ENCODE measurements around the gene PCSK6.

DNA sequence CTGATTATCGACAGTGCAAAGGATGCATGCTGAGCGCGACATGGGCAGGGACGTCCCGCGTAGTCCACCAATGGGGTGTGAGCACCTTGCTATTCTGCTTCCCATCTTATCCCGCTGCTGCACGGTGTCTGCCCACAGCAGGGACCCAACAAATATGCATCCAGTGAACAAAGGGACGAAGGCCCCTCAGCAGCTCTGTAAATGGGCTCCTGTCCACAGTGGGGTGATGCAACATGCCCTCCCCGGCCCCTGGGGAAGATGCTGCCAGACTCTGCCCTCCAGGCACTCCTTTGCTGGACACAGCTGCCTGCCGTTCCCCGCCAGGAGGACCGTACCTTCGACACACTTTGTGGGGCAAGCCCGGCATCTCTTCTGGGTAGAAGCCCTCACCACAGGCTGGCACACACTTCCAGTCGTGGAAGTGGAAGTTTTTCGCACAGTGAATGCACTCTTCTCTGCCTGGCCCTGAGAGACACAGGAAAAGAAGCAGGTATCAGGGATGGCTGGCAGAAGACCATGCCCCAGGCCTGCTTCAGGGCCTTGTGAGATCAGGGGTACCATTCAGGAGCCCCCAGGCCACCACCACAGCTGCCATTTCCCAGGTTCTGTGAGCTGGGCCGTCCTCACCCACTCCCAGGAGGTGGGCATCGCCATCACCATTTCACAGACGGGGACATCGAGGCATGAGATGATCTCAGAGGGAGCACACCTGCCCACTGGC, 176.3 kb downstream of the PCSK6 start:
- TF ChIP-seq, protein P1, sequence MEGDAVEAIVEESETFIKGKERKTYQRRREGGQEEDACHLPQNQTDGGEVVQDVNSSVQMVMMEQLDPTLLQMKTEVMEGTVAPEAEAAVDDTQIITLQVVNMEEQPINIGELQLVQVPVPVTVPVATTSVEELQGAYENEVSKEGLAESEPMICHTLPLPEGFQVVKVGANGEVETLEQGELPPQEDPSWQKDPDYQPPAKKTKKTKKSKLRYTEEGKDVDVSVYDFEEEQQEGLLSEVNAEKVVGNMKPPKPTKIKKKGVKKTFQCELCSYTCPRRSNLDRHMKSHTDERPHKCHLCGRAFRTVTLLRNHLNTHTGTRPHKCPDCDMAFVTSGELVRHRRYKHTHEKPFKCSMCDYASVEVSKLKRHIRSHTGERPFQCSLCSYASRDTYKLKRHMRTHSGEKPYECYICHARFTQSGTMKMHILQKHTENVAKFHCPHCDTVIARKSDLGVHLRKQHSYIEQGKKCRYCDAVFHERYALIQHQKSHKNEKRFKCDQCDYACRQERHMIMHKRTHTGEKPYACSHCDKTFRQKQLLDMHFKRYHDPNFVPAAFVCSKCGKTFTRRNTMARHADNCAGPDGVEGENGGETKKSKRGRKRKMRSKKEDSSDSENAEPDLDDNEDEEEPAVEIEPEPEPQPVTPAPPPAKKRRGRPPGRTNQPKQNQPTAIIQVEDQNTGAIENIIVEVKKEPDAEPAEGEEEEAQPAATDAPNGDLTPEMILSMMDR (IDR thresholded peaks at IDR 0.05; ENCODE audit: borderline replicate concordance, extremely low read depth, low read length, poor library complexity, severe bottlenecking) = no peak
- TF ChIP-seq EZH2 (IDR thresholded peaks at IDR 0.05; ENCODE audit: borderline replicate concordance, low read depth, low read length, severe bottlenecking) = no peak
